HG03439 (cell line): ENCODE results near the gene SLC43A2.
"Not testable (repeated sequence)": the region's sequence is repeated elsewhere in the genome, so short reads cannot be mapped to it uniquely, and the experiment has no call there.

Source experiments
- ATAC-seq: cut with Tn5 transposase; IDR thresholded peaks from one replicate; pipeline ENCODE4 v1.9.1; 2021; ENCODE audit warnings: mild to moderate bottlenecking, moderate library complexity; ENCODE audit not compliant: unreplicated experiment

SLC43A2 gene

DNA sequence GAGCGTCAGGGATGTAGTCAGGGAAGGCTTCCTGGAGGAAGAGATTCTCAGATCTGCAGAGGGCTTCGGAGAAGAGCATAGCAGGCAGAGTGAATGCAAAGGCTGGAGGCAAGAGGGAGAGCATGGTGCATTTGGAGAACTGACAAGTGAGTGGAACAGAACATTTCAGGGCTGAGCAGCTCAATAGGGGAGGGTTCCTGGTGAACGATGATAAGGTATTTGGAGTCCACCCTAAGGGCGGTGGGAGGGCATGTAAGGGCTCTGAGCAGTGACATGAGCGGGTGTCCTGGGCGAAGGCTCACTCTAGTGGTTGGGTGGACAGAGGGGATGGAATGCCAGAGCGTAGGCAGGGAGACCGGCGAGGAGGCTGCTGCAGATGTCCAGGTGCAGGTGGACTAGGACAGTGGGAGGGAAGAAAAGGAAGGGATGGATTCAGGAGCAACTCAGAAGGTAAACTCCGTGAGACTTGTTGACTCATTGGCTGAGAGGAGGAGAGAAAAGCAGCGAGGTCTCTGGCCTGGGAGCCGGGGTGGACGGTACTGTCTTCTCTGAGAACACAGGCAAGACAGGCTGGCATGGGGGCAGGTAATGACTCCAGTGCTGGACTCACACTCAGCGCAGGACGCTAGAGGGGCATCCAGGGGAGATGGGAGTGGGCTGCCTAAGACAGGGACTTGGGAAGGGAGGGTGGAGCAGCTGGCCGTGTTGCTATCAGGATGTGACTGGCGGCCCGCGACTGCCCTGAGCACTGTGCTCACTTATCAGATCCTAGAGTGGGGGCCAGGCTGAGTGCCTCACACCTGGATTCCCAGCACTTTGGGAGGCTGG lies 64.6 kb downstream of the SLC43A2 start:
- no peak for ATAC-seq

DNA sequence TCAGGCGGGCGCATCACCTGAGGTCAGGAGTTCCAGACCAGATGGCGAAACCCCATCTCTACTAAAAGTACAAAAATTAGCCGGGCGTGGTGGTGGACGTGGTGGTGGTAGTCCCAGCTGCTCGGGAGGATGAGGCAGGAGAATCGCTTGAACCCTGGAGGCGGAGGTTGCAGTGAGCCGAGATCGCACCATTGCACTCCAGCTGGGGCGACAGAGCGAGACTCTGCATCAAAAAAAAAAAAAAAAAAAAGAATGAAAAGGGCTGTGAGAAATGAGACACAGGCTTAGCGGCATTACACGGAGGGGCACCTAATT lies 65.2 kb downstream of the SLC43A2 start:
- not testable (repeated sequence) for ATAC-seq

DNA sequence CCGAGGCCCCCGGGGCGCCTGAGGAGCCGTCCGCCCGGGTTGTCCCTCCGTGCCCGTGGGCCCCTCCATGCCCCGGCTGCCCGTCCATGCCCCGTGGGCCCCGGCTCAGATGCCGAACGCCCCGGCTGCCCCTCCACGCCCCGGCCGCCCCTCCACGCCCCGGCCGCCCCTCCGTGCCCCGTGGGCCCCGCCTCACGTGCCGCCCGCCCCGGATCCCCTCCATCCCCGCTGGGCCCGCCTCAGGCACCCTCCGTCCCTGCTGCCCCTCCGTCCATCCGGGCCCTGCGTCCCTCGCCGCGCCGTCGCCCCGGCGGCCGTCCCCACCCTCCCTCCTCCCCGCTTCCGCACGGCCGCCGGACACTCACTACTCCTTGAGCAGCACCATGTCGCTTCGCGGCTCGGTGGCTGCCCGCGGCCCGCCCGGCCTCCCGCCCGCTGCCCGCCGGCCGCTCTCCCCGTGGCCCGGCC lies 66.4 kb downstream of the SLC43A2 start:
- peak; percentile 43 for ATAC-seq

DNA sequence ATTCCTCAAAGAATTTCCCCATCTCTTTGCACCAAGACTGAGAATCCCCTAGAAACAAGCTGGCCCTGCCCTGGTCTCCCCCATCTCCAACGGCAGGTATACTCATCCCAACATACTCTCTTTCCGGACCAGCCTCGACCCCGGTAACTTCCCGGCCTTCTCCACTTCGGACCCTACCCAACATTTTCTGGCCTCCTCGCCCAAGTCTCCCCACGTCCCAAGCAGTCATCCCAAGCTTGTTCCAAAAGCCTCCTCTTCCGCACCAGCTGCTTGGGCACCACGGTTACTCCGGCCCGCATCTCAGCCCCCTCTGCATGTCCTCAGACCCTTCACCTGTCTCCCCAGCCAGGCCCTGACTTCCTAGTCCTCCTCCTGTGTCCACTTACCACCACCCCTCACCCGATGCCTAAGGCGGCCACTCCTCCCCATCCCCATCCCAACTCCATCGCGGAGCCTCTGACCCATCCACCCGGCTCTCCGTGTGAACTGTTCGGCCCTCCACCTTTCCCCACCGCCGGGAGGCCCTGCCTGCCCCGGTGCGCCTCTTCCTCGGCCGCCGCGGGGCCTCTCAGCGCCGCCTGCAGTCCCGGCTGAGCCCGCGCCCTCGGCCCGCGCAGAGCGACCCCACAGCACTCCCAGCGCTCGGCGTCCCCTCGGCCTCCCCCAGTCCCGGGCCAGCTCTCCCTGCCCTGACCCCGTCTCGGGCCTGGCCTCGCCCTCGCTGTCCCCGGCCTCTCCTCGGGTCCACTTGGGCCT lies 67.0 kb downstream of the SLC43A2 start:
- peak; percentile 7 for ATAC-seq

DNA sequence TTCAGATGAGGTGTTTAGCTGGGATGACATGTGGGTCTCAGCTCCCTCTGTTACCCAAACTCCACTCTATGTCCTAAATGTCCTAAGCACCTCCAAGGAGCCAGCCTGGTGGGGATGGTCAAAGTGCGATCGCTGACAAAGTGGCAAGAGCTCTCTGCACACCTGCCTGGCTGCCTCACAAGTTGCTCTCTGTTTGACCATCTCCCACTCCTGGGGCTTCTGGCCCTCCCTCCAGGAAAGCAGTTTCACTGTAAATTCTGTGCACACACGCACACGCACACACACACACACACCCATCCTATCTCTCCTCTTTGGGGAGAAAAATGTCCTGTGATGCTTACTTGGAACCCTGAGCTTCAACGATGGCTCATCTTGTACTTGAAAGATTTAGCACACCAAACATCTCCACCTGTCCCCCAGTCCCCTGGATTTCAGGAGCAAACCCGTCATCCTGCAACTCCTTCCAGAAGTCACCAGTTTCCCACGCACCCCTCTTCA lies 67.7 kb downstream of the SLC43A2 start:
- no peak for ATAC-seq

DNA sequence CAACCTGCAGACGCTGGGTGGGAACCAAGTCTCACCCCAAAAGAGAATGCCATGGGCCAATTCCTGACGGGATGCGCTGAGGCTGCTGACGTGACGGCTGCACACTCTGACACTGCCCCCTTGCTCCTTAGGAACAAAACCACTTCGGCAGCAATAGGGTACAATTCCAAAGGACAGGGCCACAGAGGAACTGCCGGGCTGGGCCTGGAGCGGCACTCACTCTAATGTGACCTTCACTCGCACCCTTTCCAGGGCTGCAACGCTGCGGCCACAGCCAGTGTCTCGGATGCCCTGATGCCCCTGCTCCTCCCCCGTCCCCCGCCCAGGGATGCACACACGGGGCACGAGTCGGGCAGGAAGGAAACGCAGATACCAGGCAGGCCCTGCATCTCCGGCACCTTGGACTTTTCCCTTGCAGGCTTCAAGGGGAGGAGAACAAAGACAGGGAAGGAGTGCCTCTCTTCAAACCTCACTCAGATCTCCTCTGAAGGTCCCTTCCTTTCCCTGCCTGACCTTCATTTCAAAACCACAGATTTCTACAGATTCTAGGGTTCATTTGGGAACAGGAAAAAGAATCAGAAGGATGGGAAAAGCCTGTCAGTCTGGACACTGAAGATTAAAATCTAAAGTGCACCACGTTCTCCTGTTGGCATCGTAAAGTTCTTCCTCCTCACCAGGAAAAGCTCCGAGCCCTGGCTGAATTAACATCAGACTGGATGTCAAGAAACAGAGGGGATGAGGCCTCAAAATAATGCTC lies 68.4 kb downstream of the SLC43A2 start:
- ATAC-seq: no peak

DNA sequence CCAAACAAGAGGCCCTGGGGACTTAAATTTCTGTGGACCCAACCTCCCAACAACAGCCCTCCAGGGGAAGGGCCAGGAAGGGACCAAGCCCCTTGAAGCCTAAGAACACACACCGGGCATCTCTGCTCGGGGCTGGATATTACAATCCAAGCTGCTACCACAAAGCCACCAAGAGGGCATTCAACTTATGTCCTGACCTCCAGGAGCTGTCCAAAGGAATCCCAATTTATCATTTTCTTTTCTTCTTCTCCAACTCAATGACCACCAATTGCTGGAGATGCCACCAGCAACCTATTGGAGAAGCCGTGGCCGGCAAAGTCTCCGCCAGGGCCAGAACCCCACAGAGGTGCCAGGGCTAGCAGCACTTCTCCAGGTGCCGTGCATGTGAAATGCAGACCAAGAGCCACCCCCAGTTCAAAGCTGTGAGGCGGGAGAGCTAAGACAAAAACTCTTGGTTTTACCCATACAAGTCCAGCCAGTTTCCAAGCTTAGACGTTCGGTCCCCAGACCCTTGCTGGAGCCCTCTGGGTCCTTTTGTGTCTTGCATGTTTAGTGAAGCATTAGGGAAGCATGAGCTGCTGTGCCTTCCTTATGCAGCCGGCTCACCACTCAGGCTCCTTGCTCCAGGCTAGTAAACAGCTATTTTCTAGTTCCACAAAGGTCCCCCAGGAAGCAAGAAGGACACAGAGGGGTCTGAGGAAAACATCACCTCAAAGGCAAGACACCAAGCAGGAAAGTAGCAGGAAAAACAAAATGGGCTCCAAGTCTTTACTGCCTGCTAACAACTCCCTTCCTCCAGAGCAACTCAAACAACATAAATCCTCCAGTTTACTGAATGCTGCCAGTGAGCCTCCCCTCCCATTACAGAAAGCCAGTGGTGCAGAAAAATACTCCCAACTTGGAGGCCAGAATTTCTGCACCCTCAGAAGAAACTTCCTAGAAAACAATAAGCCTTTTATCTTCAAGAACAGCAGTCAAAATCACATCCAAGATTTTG lies 69.3 kb downstream of the SLC43A2 start:
- no peak for ATAC-seq

DNA sequence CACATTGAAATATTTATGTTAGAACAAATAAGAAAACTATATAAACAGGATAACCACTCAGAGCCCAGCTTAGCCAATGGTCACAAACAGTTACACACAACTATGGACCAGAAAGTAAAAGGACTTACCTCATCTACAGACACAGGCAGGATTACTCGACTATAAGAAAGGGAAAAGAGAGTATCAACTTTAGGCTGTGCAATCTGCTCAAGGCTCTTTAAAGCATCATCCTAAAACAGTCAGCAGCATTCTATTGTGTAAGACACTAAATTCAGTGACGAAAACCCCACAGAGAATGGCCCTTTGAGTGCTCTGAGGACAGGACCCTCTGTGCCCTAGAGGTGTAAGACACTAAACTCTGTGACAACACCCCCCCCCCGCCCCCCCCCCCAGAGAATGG lies 70.2 kb downstream of the SLC43A2 start:
- ATAC-seq: no peak

DNA sequence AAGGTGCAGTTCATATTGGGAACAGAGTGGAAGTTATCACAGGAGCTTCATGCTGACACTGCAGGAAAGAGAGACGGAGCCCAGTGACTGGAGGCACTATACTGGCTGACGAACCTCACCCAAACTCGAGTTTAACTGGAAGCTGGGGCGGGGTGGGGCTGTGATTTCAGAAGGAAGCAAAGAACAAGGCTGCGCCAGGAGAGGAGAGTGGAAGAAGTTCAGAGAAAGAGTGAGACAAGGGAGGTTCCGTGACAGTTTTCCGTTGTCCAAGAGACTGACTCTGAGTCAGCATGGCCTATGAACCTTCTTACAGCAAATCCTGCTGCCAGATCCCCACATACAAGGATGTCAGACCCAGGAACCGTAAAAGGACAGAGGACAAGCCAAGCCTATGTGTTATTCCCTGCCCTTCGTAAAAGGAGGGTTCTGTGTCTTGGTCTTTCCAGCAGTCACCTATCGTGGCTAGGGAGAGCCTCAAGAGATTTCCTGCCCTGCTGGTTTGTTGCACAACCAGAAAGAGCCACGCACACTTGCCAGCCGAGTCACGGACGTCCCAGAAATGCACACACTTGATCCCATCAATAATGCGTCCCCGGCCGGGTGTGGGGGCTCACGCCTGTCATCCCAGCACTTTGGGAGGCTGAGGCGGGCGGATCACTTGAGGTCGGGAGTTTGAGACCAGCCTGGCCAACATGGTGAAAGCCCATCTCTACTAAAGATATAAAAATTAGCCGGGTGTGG lies 71.1 kb downstream of the SLC43A2 start:
- ATAC-seq: no peak

DNA sequence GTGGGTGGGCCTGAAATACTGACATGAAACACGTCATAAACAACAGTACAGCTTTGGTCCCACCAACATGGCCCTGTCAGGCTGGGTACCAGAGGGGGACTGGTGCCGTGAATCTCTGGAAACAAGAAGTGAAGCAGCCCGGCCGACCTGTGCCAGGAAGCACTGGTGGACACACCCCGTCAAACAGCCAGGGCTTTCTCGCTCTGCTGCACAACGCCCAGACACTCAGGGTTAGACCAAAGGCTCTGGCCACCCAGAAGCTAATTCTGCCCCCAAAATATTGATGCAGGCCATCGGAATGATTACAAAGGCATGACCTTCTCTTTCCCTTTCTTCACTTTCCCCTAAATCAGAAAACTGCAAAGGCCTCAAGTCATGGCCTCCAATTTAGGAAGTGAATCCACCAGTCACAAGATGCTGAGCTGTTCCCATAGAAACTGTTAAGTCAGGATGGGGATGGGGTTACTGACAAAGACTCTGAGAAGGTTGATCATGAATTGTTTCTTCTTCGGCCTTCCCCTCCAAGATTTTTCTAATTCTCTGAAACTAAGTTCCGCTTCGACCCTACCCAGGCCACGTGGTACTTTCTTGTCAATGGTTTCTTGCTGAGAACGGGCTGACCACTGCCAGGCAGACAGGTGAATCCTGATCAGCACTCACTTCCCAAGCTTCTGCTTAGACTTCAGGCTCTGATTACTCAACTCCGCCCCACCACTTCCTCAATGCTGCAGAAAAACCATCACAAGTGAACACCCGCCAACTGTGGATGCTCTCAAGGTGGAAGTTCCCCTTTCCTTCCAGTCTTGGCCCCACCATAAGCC lies 72.8 kb downstream of the SLC43A2 start:
- no peak for ATAC-seq

DNA sequence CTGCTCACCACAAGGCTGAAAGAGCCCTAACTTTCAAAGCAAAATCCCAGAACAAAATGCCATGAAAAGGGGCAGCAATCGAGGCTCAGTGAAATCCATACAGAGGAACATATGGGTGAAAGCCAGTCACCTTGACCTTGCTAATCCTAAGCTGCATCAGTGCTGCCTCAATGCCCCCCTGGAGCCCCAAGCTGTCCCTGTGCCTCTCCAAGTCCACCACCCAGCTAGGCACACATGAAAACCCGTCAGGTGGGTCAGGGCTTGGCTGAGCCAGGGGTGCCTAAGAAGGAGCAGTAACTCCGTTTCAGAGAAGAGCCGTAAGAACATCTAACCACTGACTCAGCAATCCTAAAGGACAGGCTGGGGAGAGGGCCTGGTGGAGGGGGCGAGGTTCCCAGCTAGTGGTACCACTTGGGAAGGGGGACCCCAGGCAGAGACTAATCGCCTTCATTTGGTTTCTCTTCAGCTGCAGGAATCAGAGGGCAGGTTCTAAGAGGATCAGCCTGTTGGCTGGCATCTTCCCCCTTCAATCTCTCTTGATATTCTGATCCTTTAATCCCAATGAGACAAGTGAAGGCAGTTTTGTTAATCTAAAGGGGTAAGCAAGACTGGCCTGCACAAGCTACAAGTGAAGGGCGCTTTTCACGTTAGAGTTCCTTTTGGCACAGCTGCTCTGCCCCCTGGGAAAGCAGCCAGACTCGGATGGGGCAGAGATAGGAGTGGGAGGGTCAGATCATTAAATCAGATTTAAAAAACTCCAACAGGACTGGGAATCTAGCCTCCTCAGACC lies 73.7 kb downstream of the SLC43A2 start:
- no peak for ATAC-seq

DNA sequence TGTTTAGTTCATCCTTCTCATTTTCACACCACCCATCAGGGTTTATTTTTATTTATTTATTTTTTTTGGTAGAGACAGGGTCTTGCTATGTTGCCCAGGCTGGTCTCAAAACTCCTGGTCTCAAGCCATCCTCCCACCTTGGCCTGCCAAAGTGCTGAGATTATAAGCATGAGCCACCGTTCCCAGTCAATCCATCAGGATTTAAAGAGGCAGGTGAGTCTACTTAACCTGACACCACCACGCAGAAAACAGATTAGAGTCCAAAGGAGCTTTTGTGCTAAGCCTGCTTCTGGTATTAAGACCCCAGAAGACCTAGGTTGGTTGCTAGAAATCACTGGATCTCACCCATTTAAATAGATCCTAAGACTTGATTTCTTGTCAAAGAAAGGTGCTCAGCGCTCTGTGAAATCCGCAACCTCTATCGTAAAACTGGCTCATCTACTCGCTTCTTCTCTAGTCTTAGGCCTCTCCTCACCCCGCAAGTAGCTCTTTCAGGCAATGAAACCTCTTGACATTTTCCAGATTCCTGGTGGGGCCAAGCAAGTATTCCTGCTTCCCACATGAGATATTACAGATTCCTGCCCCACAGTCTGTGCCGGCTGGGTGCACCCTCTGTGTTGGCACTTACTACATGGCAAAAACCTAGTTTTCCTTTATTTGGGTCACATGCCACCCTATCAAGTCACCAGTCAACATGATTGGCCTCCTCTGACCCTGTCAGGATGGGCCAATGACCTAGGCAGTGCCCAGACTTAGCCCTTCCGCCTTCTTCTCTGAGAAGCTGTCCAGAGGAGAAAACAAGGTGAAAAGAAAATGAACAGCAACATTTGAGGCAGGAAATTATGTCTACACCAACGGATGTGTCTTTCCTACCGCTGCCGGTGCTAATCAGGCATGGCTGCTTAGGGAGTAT lies 75.0 kb downstream of the SLC43A2 start:
- no peak for ATAC-seq

DNA sequence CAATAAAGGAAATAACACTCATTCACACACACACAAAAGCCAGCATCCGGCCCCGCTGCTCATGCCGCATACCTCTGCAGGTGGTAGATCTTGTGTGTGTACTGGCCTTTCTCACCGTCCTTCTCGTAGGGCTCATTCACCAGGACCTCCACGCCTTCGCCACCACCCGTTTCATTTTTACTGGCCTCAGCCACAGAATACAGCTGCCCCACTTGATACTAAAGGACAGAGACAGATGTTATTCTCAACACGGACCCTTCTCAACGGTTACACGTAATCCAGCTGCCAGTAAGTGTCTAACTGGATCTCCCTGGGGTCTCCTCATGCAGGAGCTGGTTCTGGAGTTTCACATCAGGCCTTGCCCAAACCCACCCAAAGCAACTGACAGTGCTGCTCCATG lies 75.7 kb downstream of the SLC43A2 start:
- ATAC-seq: no peak

DNA sequence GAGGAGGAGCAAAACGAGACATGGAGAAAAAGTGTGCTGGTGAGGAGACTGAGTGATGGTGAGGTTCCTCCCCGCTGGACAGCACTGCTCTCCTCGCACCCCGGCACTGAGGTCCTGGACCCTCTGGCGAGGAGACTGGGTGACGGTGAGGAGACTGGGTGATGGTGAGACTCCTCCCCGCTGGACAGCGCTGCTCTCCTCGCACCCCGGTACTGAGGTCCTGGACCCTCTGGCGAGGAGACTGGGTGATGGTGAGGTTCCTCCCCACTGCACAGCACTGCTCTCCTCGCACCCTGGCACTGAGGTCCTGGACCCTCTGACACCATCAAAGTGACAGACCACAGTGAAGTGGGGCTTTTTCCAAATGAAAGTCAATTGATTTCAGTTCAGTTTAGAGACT lies 76.9 kb downstream of the SLC43A2 start:
- no peak for ATAC-seq

DNA sequence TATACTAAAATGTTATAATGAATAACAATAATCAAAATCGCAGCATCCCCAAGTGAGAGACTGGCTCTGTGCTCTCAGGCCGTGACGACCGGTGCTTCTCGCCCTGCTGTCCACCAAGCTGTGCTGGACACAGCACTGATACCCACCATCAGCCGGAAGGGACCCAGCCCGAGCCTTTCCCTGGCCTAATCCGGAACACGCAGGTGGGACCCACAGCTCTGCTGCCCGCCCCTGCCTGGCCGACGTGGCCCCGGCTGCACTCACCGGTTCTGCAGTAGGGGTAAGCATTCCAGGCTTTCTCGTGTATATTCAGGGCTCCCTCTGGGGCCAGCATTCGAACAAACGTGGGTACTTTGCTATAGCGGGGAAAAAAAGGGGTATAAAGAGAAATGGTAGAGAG lies 80.6 kb downstream of the SLC43A2 start:
- no peak for ATAC-seq

DNA sequence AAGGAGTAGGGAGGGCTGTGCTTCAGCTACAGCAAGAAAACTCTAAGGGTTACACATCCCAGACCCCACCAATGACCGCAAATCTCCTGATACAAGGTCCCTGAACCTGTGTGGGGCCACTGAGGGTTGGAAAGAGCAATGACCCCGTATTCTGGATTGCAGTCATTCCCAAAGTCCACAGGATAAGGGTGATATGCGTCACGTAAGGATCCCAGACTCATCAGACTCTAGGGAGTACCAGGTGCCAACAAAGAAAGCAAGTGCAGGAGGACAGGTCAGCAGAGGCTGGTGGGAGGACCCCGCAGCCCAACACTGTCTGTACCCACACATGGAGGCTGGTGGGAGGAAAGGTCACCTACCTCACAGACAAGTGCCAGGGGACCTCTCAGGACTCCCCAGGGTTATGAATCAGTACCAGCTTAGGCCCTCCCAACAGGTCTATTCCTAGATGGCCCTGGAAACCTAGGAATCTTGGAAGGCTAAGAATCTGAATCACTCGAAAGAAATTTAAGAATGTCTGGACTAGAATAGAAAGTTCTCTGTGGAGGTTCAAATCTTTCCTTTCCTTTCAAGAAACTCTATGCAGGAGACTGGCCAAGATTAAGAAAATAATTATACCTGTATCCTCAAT lies 82.2 kb downstream of the SLC43A2 start:
- no peak for ATAC-seq
